ENCODE data around the gene CDK5RAP3.

- TF ChIP-seq ZNF496 (CRISPR knock-in tag; IDR thresholded peaks at IDR 0.05; ENCODE audit: insufficient replicate concordance) = no peak
- no peak for TF ChIP-seq SRF (IDR thresholded peaks at IDR 0.05; ENCODE audit: low read depth, low read length)
Observed at GRCh38 chr17:47957591-47958490, 13.1 kb upstream of the CDK5RAP3 start, which contains the start of gene PRR15L.
